HepG2 (cell line): ENCODE results near the gene PPP2R2D. TPM values are rescaled to one million over a fixed set of nuclear protein-coding genes. Genes with fewer than 3 reads are reported as not detected.

Experiments
- ATAC-seq: fragments of 200-7000 bp; cut with Tn5 transposase; 3 replicates; pipeline ENCODE4 v1.9.1; 2020; ENCODE audit warnings: mild to moderate bottlenecking, moderate library complexity
- BruUV-seq: library from RNA; stranded (reverse); fragments of 400-500 nt; replicated peaks from 2 replicates; lab custom pipeline; 2021; lab: Mats Ljungman, UMichigan
- CTCF ChIA-PET: fragments of 300-600 bp; formaldehyde crosslinking; extraction: SDS; loops from one replicate; lab custom pipeline; 2021; ENCODE audit warnings: low total read pairs, inconsistent platforms, low intra/inter-chr PET ratio; lab: Yijun Ruan, JAX
- POLR2A ChIA-PET: fragments of 350-600 bp; sonication (Branson Sonifier 250); formaldehyde crosslinking; loops from one replicate; lab custom pipeline; 2020; ENCODE audit warnings: antibody characterized with exemption, inconsistent platforms; lab: Yijun Ruan, JAX
- DNase-seq: peaks from one replicate; pipeline ENCODE4 v3.0.0-alpha.2; 2015; ENCODE audit warnings: low spot score
- FAIRE-seq: peaks from 3 replicates; lab custom pipeline; 2011; peaks lifted over from hg19 to GRCh38; lab: Jason Lieb, UNC
- H2AFZ ChIP-seq: one replicate; pipeline ENCODE4 v1.6.1; 2011; ENCODE audit warnings: low read length, inconsistent platforms
- H3K27ac ChIP-seq: fragments of 300-600 bp; 3 replicates; pipeline ENCODE4 v1.8.0; 2011; ENCODE audit warnings: mixed run types, mild to moderate bottlenecking, mixed read lengths, low read length, inconsistent platforms; ENCODE audit not compliant: insufficient read depth; ENCODE audit errors: extremely low read length
- H3K27me3 ChIP-seq, 2 experiments: fragments of 200-600 bp in 1 of 2; 2 replicates in 1 of 2; 3 replicates in 1 of 2; pipeline versions ENCODE4 v1.6.0 to v1.8.0; 2011; ENCODE audit warnings: low read length in 2 of 2, mild to moderate bottlenecking in 2 of 2, moderate library complexity in 2 of 2, inconsistent platforms in 1 of 2; ENCODE audit not compliant: insufficient read depth in 2 of 2, control insufficient read depth in 1 of 2
- H3K36me3 ChIP-seq, 2 experiments: fragments of 200-600 bp in 1 of 2; replicated peaks in 1 of 2; 2 replicates in 1 of 2; 3 replicates in 1 of 2; pipeline versions ENCODE4 v1.5.1 to v1.8.0; 2011; ENCODE audit warnings: low read length in 2 of 2, inconsistent platforms in 1 of 2; ENCODE audit not compliant: insufficient read depth in 2 of 2, control insufficient read depth in 1 of 2
- H3K4me1 ChIP-seq: 2 replicates; pipeline ENCODE4 v1.5.1; 2012; ENCODE audit warnings: low read length, inconsistent platforms; ENCODE audit not compliant: insufficient read depth
- H3K4me2 ChIP-seq: 2 replicates; pipeline ENCODE4 v1.6.0; 2011; ENCODE audit warnings: low read depth, low read length, inconsistent platforms
- H3K4me3 ChIP-seq, 3 experiments: fragments of 200-600 bp in 1 of 3; sonication (generic), shearing (Covaris generic) in 1 of 3; replicated peaks in 1 of 3; 2 replicates each; pipeline ENCODE4 v1.5.1; 2011 to 2016; ENCODE audit warnings: low read length in 3 of 3, inconsistent platforms in 2 of 3, low read depth in 2 of 3, mild to moderate bottlenecking in 2 of 3, control low read depth in 1 of 3, mixed read lengths in 1 of 3; ENCODE audit not compliant: insufficient read depth in 1 of 3
- H3K79me2 ChIP-seq: one replicate; pipeline ENCODE4 v1.6.1; 2011; ENCODE audit warnings: low read length, inconsistent platforms; ENCODE audit not compliant: insufficient read depth
- H3K9ac ChIP-seq: 2 replicates; pipeline ENCODE4 v1.6.0; 2011; ENCODE audit warnings: mild to moderate bottlenecking, low read depth, low read length, inconsistent platforms; ENCODE audit not compliant: insufficient read depth
- H3K9me3 ChIP-seq: 2 replicates; pipeline ENCODE4 v1.5.1; 2012; ENCODE audit warnings: mild to moderate bottlenecking, low read length
- H4K20me1 ChIP-seq: 2 replicates; pipeline ENCODE4 v1.6.0; 2011; ENCODE audit warnings: inconsistent platforms, mild to moderate bottlenecking, low read length, moderate library complexity; ENCODE audit not compliant: insufficient read depth
- FOSL1 ChIP-seq: sonication (generic); formaldehyde crosslinking; IDR thresholded peaks from 2 replicates; pipeline ENCODE4 v1.9.0; 2021; ENCODE audit warnings: missing genetic modification reagents, borderline replicate concordance
- NAIF1 ChIP-seq: sonication (generic); formaldehyde crosslinking; IDR thresholded peaks from 2 replicates; pipeline ENCODE4 v1.5.0; 2020; ENCODE audit warnings: mild to moderate bottlenecking, missing genetic modification reagents, borderline replicate concordance
- TOPORS ChIP-seq: sonication (generic); formaldehyde crosslinking; IDR thresholded peaks from 2 replicates; pipeline ENCODE4 v1.8.0; 2023; ENCODE audit warnings: mild to moderate bottlenecking, missing genetic modification reagents
- ZNF781 ChIP-seq: sonication (generic); formaldehyde crosslinking; IDR thresholded peaks from 2 replicates; pipeline ENCODE4 v1.5.1; 2020; ENCODE audit warnings: borderline replicate concordance, mild to moderate bottlenecking, missing genetic modification reagents; ENCODE audit errors: not compliant biosample characterization
- WGBS: methylation state at CpG from one replicate; pipeline ENCODE4 v1.1.6; 2017; ENCODE audit warnings: low lambda C conversion rate; 5-methylcytosine and 5-hydroxymethylcytosine counted together
- in situ Hi-C: cut with HindIII; loops from 2 replicates; pipeline ENCODE4 v1.10.0; 2017; ENCODE audit warnings: low pct_unique_long_range_greater_than_20kb; ENCODE audit not compliant: extremely low pct_ligation_motif_present
- intact Hi-C: fragments of 100-400 bp; cut with micrococcal nuclease; formaldehyde crosslinking; loops from one replicate; pipeline ENCODE4 v1.10.0; 2022; ENCODE audit not compliant: unreplicated experiment
- polyA plus RNA-seq, 8 experiments: library from polyadenylated mRNA; depleted of rRNA in 3 of 8; stranded (reverse) in 7 of 8; unstranded in 1 of 8; fragments of >200 nt; fragmentation: Illumina TruSeq in 4 of 8; extraction: Trizol in 4 of 8; gene quantifications; 2 replicates each; pipeline versions ENCODE4 v1.2.1 to v1.2.3, GENCODE V29; 2011 to 2016; ENCODE audit warnings: low read depth in 4 of 8, missing spikeins in 1 of 8, mixed read lengths in 1 of 8; ENCODE audit not compliant: insufficient read depth in 1 of 8
- total RNA-seq, 5 experiments: library from RNA; depleted of rRNA; stranded (reverse); fragments of >200 nt; fragmentation: Illumina TruSeq; extraction: Trizol; gene quantifications; 2 replicates each; pipeline ENCODE4 v1.2.3, GENCODE V29; 2016; ENCODE audit warnings: low read depth in 1 of 5
- TF ChIP-seq, protein P1 (sequence below), 2 experiments: sonication (generic) in 1 of 2; formaldehyde crosslinking in 1 of 2; IDR thresholded peaks; 2 replicates each; pipeline versions ENCODE4 v1.4.0 to v1.6.1; 2018 to 2020; ENCODE audit warnings: missing genetic modification reagents in 2 of 2, borderline replicate concordance in 1 of 2, low read depth in 1 of 2, mild to moderate bottlenecking in 1 of 2, missing biosample characterization in 1 of 2

PPP2R2D gene
- total and polyA plus RNA-seq, 2 of the 13 experiments (the other 11 are each of a cell fraction or from before 2014, with no cell fraction given), result 32.7 to 33.2 TPM

DNA sequence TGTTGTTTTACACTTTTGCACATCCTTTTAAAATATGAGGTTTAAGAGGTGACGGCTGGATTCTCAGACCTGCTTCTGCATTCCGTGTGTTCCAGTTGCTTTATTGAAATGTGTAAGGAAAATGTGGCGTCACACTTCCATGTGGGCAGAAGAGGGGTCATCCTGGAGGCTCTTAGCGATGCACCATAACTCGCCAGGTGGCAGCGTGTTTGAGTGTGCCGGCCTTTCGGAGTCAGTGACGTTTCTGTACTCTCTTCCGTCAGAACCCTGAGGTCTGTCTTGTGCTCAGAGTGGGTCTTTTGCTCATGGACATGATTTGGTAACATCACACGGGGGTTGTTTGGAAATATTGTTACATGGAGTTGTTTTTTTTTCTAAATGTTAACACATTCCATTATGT lies 9.1 kb downstream of the PPP2R2D start:
- ATAC-seq (no peak), FAIRE-seq (no peak), DNase-seq (no peak)
- Histone ChIP-seq H3K9me3 (no peaks in the 10 kb centered on the region), H3K4me3 (no peak overlapping the region), H3K27me3 (no peaks in the 10 kb centered on the region), H3K27ac (no peak overlapping the region), H3K9ac (no peak overlapping the region), H3K4me1 (peaks cover 56% of the 10 kb centered on the region), H4K20me1 (peaks cover 65% of the 10 kb centered on the region), H2AFZ (no peak overlapping the region), H3K36me3 (peaks cover 18 to 38% of the 10 kb centered on the region in 2 experiments), H3K4me2 (no peak overlapping the region), H3K79me2 (peaks cover 95% of the 10 kb centered on the region)
- in situ Hi-C loops (no loop called here), intact Hi-C loops (no loop called here)
- CTCF ChIA-PET, result no interaction called here
- 95% methylated on average over 11 of the region's 11 CpGs for WGBS
- BruUV-seq, result no TSS peak
- TF ChIP-seq NAIF1 (CRISPR knock-in tag), result no peak
- TF ChIP-seq ZNF781 (CRISPR knock-in tag), result no peak
- TF ChIP-seq, protein P1, sequence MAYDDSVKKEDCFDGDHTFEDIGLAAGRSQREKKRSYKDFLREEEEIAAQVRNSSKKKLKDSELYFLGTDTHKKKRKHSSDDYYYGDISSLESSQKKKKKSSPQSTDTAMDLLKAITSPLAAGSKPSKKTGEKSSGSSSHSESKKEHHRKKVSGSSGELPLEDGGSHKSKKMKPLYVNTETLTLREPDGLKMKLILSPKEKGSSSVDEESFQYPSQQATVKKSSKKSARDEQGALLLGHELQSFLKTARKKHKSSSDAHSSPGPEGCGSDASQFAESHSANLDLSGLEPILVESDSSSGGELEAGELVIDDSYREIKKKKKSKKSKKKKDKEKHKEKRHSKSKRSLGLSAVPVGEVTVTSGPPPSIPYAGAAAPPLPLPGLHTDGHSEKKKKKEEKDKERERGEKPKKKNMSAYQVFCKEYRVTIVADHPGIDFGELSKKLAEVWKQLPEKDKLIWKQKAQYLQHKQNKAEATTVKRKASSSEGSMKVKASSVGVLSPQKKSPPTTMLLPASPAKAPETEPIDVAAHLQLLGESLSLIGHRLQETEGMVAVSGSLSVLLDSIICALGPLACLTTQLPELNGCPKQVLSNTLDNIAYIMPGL (CRISPR knock-in tag; IDR thresholded peaks at IDR 0.05; ENCODE audit: borderline replicate concordance in 1 of 2, low read depth in 1 of 2), result no peak
- TF ChIP-seq TOPORS, result no peak
- TF ChIP-seq FOSL1 (CRISPR knock-in tag), result no peak
- POLR2A ChIA-PET, result interaction anchor here (0.7 kb wide), 1 partner anchor 9 kb away, joined by 3 read pairs; no protein-coding TSS in a partner anchor
